NCI-H748 (cell line): ENCODE measurements around the gene INO80B.
"Not testable (repeated sequence)": the region's sequence is repeated elsewhere in the genome, so short reads cannot be mapped to it uniquely, and the experiment has no call there.

Source experiments
- DNase-seq: peaks from one replicate; lab custom pipeline; 2025; ENCODE audit not compliant: unreplicated experiment; lab: John Stamatoyannopoulos, UW

INO80B gene

DNA sequence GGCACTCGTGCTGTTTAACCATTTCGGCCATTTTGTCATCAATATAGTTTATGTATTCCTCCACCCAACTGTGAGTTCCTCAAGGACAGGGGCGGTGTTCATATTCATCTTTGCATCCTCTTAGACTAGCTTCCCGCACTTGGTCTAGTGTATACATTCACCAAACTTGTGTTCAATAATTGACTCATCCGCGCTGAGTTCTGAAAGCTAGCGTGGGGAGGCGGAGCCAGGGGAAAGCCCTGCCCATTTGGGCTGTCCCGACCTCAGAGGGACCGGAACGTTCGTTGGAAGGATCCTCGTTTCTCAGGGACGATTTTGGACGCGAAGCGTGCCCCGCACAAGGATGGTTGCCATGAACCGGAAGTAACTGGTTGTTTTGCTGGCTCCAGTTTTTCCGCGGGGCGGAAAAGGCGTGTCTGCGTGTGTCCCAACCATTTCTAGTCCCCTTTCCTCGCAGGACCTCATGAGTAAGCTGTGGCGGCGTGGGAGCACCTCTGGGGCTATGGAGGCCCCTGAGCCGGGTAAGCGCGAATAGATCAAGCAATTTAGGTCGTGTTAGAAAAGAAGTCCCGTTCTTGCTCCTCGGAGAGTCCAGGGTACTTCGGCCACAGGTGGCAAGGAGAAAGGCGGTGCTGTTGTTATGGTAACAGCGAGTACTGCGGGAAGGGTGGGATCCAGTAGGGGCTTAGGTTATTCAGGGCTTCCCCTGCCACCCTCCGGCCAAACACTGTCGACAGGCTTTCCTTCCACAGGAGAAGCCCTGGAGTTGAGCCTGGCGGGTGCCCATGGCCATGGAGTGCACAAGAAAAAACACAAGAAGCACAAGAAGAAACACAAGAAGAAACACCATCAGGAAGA is at the start of gene INO80B:
INO80B (plus strand) TSS at position 434 of the 858 bp plus-strand sequence; CDS start at position 464, 30 bp downstream.
- peak; percentile 95 for DNase-seq

DNA sequence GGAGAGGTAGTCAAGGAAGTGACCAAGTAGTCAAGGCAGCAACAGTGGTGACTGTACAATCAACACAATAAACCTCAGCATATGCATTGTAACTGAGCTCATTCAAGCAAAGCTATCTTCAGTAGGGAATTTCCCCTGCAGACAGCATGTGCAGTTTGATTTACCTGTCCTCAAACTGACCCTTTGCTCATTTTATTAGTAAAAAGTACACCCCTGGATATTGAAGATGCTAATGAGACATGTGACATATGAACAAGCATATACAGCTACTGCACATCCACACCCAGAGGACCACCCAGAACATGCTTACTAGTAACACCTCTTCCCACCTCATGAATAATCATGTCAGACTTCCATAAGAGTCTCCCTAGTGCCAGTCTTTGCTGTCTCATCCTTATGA is 48.9 kb upstream of the INO80B start:
- no peak for DNase-seq

- no peak for DNase-seq
These were observed 47.2 kb upstream of the INO80B start for GRCh38 chr2:74407682-74408081.

GRCh38 chr2:74413001-74413698 is 41.7 kb upstream of the INO80B start:
- no peak for DNase-seq

- DNase-seq, result peak; percentile 25
These were observed 40.4 kb upstream of the INO80B start for GRCh38 chr2:74414441-74414840.

- DNase-seq, result peak; percentile 57
These were observed 39.8 kb upstream of the INO80B start for GRCh38 chr2:74414881-74415761.

DNA sequence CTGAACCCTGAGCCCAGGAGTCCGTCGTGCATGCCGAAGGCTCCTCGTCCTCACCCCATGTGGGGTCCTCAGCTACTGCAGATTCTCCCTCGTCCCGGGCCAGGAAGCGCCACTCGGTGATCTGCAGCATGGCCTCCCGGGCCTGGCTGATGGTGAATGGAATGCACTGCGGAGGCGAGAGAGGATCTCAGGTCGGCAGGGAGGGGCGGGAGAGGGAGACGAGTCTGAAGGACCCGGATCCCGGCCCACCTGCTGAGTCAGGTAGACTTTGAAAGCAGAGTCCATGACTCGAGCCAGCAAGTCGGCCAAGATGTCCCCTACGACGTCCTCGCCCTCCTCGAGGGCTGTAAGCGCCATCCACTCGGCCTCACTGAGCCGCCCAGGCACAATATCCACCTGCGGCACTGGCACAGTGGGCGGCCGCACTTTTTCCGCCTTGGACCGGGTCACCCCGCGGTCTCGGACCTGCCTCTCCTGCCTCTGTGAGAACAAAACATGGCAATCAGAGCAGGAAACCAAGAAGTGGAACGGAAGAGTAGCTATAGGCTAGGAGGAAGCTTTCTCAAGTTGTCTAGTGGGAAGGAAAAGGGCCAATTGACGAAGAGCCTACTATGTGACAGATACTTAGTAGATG is 39.0 kb upstream of the INO80B start:
- no peak for DNase-seq

- DNase-seq, result no peak
These were observed 38.1 kb upstream of the INO80B start for GRCh38 chr2:74416778-74417177.

DNA sequence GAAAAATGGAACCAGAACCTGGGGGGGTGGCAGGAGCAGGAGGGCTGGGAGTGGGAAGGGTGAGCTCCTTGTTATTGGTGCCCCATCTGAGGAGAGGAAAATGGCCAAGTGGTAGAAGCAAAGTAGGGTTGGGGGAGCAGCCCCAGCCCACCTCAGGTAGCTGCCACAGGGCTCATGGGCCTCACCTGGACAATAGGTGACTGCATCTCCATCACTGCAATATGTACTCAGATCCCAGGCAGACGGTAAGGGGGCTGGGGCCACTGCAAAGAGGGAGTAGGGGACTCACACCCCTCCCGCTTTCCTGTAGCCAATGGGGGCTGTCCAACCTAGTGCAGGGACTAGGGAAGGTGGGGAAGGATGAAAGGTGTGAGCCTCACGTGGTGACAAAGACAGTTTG is 37.7 kb upstream of the INO80B start:
- no peak for DNase-seq

GRCh38 chr2:74417763-74418162 is 37.1 kb upstream of the INO80B start:
- no peak for DNase-seq

DNA sequence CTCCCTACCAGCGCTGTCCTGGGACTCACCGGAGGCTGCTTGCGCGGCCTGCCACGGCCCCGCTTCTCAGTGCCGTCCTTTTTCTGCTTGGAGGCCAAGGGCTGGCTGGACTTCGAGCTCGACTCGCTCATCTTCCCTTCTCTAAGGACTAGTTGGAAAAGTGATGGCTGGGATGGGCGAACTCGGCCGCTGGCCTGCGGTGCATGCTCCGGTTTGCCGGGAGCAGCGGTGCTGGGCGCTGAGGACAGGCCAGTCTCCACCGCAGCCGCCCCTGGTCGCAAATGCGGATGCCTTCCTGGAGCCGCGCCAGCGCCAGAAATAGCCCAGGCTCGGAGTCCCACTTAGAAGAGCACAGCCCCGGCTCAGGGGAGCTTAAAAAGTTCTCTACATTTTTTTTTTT is 36.6 kb upstream of the INO80B start:
- no peak for DNase-seq

GRCh38 chr2:74419345-74419744 is 35.5 kb upstream of the INO80B start:
- DNase-seq, result no peak

GRCh38 chr2:74420006-74420405 is 34.9 kb upstream of the INO80B start:
- DNase-seq, result no peak

- not testable (repeated sequence) for DNase-seq
These were observed 34.3 kb upstream of the INO80B start for GRCh38 chr2:74420443-74421103.

DNA sequence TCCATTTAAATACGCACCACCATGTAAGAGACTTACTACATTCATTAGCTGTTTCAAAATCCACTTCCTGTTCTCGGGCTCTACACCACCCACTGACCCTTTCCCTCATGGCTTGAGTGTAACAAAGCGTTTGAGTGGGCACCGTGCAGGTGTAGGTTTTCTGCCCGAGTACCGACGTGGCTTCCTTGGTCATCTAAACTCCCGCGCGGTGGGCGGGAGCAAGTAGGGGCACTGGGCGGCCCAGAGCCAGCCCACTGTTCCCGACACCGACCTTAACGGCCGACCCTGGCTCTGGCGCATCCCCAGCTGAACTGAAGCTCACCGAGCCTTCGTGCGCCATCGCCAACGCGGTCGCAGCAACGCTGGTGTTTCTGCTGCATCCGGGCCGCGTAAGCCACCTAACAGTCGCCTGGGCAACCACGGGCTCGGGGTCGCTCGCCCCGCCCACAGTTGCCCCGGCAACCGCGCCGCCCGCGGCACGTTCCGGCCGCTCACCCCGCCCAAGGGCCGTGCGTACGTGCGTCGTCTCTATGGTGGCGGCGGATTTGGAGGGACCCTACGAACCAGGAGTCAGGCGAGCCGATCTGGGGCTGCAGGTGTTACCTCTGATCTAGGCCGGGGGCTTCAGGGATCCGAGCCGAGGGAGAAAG is 33.5 kb upstream of the INO80B start, which contains the start of the genes C2orf81 and WDR54:
C2orf81 (minus strand) TSS at position 399 of the 650 bp plus-strand sequence; CDS start at position 340, 59 bp downstream.
WDR54 (plus strand) TSS at position 510 of the 650 bp plus-strand sequence. CDS start 424 bp downstream, outside the sequence.
- peak; percentile 96 for DNase-seq

DNA sequence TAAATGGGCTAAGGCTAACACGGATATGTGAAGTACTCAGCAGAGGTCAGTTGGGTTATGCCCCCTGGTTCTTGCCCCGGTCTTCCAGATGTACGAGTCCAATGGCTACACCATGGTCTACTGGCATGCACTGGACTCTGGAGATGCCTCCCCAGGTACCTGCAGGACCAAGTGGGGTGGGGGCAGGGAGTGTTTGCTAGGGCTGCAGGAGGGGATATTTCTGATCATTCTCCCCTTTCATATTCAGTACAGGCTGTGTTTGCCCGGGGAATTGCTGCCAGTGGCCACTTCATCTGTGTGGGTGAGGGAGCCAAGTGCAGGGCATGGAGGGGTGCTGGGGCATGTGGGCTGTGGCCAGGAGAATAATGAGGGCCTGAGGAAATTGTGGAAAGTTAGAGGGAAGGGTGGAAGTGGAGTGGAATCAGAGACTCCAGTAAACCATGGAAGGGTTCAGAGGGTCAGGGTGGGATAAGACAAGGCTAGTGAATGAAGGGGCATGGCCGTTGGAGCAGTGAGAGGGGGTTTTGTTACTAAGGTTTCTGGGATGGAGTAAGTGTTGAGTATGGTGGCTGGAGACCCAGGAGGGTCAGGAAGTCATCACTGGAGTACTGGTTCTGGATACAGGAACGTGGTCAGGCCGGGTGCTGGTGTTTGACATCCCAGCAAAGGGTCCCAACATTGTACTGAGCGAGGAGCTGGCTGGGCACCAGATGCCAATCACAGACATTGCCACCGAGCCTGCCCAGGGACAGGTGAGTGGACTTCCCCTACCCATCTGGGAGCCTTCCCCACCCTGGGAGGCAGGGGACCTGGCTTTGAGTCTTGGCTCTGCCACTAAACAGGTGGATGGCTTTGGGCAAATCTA is 31.4 kb upstream of the INO80B start:
- no peak for DNase-seq

- DNase-seq, result no peak
These were observed 30.5 kb upstream of the INO80B start for GRCh38 chr2:74424139-74424992.

GRCh38 chr2:74424995-74425406 is 29.9 kb upstream of the INO80B start:
- DNase-seq, result no peak
